Measurements from ENCODE around the gene RPS15.

The RPS15 gene

GRCh38 chr19:1489463-1490310 is 51.5 kb downstream of the RPS15 start:
- no peak for DNase-seq
